ENCODE measurements around the gene MYO19.
A peak's percentile ranks its signal among the peaks of the same experiment; 100 is the strongest.

MYO19 gene

GRCh38 chr17:36496018-36496789 is 38.5 kb downstream of the MYO19 start:
- no peak for TF ChIP-seq CTCF (IDR thresholded peaks at IDR 0.05; ENCODE audit: unreplicated experiment in 3 of 3)
- Mint-ChIP-seq H3K27me3 (ENCODE audit: low read depth) (no peaks in the 10 kb centered on the region), H3K36me3 (ENCODE audit: low read depth) (peaks cover 58% of the 10 kb centered on the region), H3K27ac (peak overlapping the region; percentile 20 to 75 (median 53)), H3K4me1 (peaks cover 21% of the 10 kb centered on the region), H3K9me3 (no peaks in the 10 kb centered on the region), H3K4me3 (no peak overlapping the region)

GRCh38 chr17:36495076-36495578 is 39.5 kb downstream of the MYO19 start:
- Mint-ChIP-seq H3K4me1 (peaks cover 21% of the 10 kb centered on the region), H3K27me3 (ENCODE audit: low read depth) (no peaks in the 10 kb centered on the region), H3K27ac (peak overlapping the region in 1 of 3 experiments; percentile 37), H3K4me3 (no peak overlapping the region), H3K36me3 (ENCODE audit: low read depth) (peaks cover 64% of the 10 kb centered on the region), H3K9me3 (no peaks in the 10 kb centered on the region)
- TF ChIP-seq CTCF (IDR thresholded peaks at IDR 0.05; ENCODE audit: unreplicated experiment in 3 of 3): no peak

- no peaks in the 10 kb centered on the region for H3K9me3 Mint-ChIP-seq
- TF ChIP-seq CTCF (IDR thresholded peaks at IDR 0.05; ENCODE audit: unreplicated experiment in 3 of 3): no peak
- H3K36me3 Mint-ChIP-seq (ENCODE audit: low read depth): peaks cover 69% of the 10 kb centered on the region
- H3K27me3 Mint-ChIP-seq (ENCODE audit: low read depth): no peaks in the 10 kb centered on the region
- H3K27ac Mint-ChIP-seq: peak overlapping the region in 1 of 3 experiments; percentile 37
- no peak overlapping the region for H3K4me3 Mint-ChIP-seq
- peaks cover 21% of the 10 kb centered on the region for H3K4me1 Mint-ChIP-seq
These were observed 40.0 kb downstream of the MYO19 start for GRCh38 chr17:36494674-36495073.

- H3K27me3 Mint-ChIP-seq (ENCODE audit: low read depth): no peaks in the 10 kb centered on the region
- H3K4me3 Mint-ChIP-seq: no peak overlapping the region
- no peaks in the 10 kb centered on the region for H3K9me3 Mint-ChIP-seq
- TF ChIP-seq CTCF (IDR thresholded peaks at IDR 0.05; ENCODE audit: unreplicated experiment in 3 of 3): no peak
- H3K36me3 Mint-ChIP-seq (ENCODE audit: low read depth): peaks cover 76% of the 10 kb centered on the region
- H3K27ac Mint-ChIP-seq: peak overlapping the region in 1 of 3 experiments; percentile 26
- H3K4me1 Mint-ChIP-seq: peaks cover 22% of the 10 kb centered on the region
These were observed 40.7 kb downstream of the MYO19 start for GRCh38 chr17:36493956-36494355.

- H3K9me3 Mint-ChIP-seq: no peaks in the 10 kb centered on the region
- peaks cover 34% of the 10 kb centered on the region for H3K36me3 Mint-ChIP-seq (ENCODE audit: low read depth)
- H3K4me1 Mint-ChIP-seq: peaks cover 26% of the 10 kb centered on the region
- TF ChIP-seq CTCF (IDR thresholded peaks at IDR 0.05; ENCODE audit: unreplicated experiment in 3 of 3): no peak
- H3K4me3 Mint-ChIP-seq: peak within 1 kb of the TSS; percentile 97 to 99 (median 99)
- H3K27ac Mint-ChIP-seq: peak within 1 kb of the TSS; percentile 84 to 98 (median 96)
- peaks cover 29% of the 10 kb centered on the region for H3K27me3 Mint-ChIP-seq (ENCODE audit: low read depth)
These were observed 48.2 kb downstream of the MYO19 start, which contains the start of gene ZNHIT3 for GRCh38 chr17:36486204-36487194. TSS of gene ZNHIT3 (plus strand) at chr17:36486681. CDS start at chr17:36486700, 19 bp downstream.

All from nephron (organoid).